Measurements from ENCODE around the gene MAP2K7.
"Not testable (repeated sequence)": the region's sequence is repeated elsewhere in the genome, so short reads cannot be mapped to it uniquely, and the experiment has no call there.

The MAP2K7 gene

GRCh38 chr19:7931221-7932061 is 27.8 kb downstream of the MAP2K7 start:
- DNase-seq (ENCODE audit: low read depth) = no peak

- DNase-seq (ENCODE audit: low read depth) = no peak
Measured at GRCh38 chr19:7932276-7932929, 28.7 kb downstream of the MAP2K7 start.

GRCh38 chr19:7932930-7933300 is 29.2 kb downstream of the MAP2K7 start:
- DNase-seq (ENCODE audit: low read depth) = no peak

GRCh38 chr19:7933411-7933810 is 29.7 kb downstream of the MAP2K7 start:
- no peak for DNase-seq (ENCODE audit: low read depth)

DNA sequence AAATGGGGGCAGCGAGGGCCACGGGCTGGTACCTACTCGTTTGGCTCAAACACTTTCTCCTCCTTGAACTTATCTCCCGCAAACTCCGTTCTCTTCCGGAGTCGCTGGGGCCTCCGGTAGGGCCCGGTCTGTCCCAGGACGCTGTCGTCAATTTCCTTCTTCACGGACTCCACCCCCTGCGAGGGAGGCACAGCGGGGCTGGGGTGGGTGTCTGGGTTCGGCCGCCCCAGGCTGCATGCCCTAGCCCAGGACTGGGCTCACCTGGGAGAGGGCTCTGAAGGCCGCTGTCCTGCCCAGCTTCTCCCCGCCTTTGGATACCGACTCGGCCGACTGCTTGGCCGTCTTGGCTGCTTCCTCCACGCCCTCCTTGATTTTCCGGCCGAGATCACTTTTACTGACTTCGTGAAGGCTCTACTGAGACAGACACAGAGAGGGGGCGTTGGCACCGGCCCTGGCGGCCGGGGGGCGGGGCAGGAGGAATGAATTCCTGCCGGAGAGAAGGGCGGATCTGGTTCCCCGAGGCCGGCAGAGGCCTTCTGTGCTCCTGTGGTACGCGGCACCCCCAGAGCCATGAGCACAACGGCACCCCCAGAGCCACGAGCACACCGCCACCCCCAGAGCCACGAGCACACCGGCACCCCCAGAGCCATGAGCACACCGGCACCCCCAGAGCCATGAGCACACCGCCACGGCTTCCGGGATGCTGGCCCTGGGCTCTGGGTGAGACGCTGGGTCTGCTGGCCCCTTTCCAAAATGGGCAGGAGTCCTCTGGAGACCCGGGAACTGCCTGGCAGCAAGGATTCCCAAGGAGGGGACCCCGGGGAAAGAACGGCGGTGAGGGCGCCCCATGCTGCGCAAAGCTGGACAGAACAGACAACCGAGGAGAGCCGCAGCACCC is 30.4 kb downstream of the MAP2K7 start:
- DNase-seq (ENCODE audit: low read depth) = no peak

DNA sequence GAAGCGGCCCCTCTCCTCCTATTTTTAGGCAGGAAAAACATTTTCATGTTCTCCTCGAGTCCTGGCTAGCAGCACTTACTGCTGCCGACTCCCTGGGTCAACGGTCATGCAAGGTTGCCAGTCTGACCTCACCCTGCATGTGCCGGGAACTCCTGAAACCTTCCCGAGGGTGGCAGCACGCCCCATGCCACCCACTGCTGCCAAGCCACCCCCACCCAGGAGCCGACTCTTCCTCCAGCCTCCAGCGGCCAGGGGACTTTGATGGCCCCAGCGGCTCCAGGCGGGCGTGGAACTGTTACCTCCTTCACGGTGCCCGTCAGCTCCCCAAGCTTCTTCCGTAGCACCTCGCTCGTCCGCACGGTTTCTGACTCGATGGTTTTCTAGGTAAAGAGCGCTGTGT is 31.1 kb downstream of the MAP2K7 start:
- DNase-seq (ENCODE audit: low read depth) = no peak

DNA sequence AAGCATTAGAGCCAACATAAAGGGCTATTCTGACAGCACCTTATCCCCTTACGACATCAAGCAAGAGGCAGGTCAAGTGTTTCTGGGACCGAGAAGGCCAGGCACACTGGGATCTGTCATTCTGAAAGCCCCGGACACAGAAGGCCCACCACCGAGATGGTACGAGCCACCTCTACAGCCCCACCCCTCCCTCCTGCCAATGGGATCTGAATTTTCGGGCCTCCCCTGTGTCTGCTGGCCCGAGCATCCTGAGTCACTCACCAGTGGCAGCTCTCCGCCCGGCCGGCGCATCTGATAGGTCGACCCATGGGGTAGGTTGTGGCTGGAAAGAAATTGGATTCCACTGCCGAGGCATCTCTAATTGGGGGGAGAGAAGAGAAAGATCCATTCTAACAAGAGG is 37.2 kb downstream of the MAP2K7 start:
- no peak for DNase-seq (ENCODE audit: low read depth)

DNA sequence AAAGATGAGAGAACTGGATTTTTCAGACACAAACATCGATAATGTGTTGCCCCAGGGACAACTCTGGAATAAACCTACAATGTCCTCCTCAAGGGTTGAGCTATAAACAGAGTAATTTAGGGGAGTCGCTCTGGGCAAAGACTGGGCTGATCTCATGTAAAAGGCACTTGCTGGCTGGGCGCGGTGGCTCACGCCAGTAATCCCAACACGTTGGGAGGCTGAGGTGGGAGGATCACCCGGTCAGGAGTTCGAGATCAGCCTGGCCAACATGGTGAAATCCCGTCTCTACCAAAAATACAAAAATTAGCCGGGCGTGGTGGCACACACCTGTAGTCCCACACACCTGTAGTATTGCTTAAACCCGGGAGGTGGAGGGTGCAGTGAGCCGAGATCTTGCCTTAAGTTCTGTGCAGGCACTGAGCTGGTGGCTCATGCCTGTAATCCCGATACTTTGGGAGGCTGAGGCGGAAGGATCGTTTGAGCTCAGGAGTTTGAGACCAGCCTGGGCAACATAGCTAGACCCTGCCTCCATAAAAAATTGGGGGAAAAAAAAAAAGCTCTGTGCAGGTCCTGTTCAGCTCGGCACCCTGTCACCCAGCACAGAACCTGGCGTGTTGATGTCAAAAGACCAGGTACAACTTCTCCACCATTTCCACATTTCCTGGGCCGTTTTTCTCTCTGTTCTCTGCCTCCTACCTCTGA is 38.4 kb downstream of the MAP2K7 start:
- DNase-seq (ENCODE audit: low read depth) = no peak

- DNase-seq (ENCODE audit: low read depth) = no peak
Measured at GRCh38 chr19:7942981-7943443, 39.3 kb downstream of the MAP2K7 start.

- peak; percentile 94 for DNase-seq (ENCODE audit: low read depth)
Measured at GRCh38 chr19:7943444-7944176, 39.9 kb downstream of the MAP2K7 start, which contains the start of gene TIMM44. TSS of gene TIMM44 (minus strand) at chr19:7943666. CDS start at chr19:7943651, 15 bp downstream.

- DNase-seq (ENCODE audit: low read depth) = peak; percentile 58
Measured at GRCh38 chr19:7944177-7944761, 40.6 kb downstream of the MAP2K7 start.

DNA sequence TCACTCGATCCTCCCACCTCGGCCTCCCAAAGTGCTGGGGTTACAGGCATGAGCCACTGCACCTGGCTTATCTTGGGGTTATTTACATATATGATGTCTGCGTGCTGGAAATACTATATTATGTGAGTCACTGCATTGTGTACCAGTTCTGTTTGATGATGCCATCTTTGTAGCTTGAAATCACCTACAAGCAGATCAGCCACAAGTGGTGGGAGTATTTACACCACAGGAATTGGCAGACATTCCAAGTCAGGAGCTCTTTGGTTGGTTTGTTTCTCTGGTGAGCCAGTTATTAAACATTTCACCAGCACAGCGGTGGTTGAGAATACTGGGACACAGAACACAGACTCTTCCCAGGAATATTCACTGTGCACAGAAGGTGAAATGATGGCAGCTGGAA is 44.3 kb downstream of the MAP2K7 start:
- no peak for DNase-seq (ENCODE audit: low read depth)

DNA sequence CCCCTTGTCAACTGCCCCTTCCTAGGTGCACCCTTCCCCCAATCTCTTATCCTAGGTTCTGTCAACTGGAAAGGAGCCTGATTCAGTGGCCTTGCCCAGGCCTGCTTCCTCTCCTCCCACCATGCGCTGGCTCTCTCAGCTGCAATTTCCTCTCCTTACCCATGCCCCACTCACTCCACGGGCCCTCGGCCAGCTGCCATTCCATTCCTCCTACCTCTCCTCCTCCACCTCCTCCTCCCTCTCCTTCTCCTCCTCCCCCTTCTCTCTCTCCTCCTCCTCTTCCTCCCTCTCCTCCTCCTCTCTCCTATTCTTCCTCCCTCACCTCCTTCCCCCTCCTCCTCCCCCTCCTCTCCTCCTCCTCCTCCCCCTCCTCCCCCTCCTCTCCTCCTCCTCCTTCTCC is 49.4 kb downstream of the MAP2K7 start:
- DNase-seq (ENCODE audit: low read depth) = no peak

- DNase-seq (ENCODE audit: low read depth) = no peak
Measured at GRCh38 chr19:7953576-7953975, 49.9 kb downstream of the MAP2K7 start.

- no peak for DNase-seq (ENCODE audit: low read depth)
Measured at GRCh38 chr19:7955696-7956095, 52.0 kb downstream of the MAP2K7 start.

GRCh38 chr19:7959211-7959610 is 55.5 kb downstream of the MAP2K7 start:
- DNase-seq (ENCODE audit: low read depth) = no peak

- DNase-seq (ENCODE audit: low read depth) = not testable (repeated sequence)
Measured at GRCh38 chr19:7961082-7961481, 57.4 kb downstream of the MAP2K7 start.

GRCh38 chr19:7961920-7962626 is 58.4 kb downstream of the MAP2K7 start:
- DNase-seq (ENCODE audit: low read depth) = no peak

DNA sequence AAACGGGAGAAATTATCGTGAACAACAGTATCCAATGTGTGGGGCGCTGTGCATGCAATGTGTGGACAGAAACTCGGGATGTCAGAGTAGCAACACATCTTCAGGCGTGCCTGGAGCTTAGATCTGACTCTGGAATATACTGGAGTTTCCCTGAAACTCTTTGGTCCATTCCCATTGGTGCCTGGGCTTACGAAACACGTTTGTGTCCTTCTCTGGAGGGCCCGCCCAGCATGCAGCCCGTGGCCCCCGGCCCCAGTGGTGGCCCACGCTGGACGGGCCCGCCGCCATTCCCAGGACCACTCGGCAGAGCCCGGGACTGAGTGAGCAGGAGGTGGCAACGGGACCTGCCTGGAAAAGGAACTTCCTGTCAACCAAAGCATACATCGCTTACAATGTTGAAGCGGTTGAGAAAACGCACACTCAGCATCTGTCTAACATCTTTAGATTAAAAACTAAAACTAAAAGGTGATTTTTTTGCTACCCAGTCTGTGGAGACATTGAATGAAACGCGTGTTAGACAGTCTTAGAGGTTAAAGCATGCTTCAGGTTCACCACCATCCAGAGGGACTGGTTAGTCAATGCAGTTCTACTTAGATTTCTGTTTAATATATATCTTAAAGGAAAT is 59.1 kb downstream of the MAP2K7 start:
- DNase-seq (ENCODE audit: low read depth) = no peak

DNA sequence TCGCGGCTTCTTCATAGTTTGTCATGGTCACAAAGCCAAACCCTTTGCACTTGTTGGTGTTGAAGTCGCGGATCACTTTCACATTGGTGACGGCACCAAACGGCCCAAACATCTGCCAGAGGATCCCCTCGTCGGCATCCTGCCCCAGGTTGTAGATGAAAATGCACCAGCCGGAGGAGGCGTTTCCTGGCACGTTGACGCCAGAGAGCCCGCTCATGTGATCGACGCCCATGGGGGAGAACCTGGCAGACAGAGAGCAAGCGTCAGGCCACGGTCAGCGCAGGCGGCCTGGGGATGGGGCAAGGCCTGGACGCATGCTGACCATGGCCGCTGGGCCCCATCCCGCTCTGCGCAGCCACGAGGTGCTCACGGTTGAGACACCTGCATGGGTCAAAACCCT is 59.9 kb downstream of the MAP2K7 start:
- DNase-seq (ENCODE audit: low read depth) = no peak

Data from HS-27A (cell line).